Measurements from ENCODE around the gene SYNCRIP. TPM values are rescaled to one million over a fixed set of nuclear protein-coding genes. Genes with fewer than 3 reads are reported as not detected.

SYNCRIP gene
- total and polyA plus RNA-seq, 2 of the 4 experiments (the other 2 are of a cell fraction): 50.1 to 59.3 TPM

DNA sequence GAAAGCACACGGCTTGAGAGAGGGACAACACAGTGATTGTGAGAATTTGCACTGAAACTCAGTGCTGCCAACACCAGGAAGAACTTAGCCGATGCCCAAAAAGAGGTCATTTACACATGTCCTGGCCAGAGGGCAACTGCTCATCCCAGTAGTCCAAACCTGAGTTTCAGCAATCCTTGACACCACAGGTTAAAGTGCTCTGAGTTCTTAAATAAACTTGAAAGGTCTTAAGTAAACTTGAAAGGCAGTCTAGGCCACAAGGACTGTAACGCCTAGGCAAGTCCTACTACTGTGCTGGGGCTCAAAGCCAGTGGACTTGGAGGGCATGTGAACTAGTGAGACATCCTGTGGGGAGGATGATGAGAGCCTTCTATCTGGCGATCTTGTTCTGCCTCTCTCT, 63.1 kb downstream of the SYNCRIP start:
- no peak overlapping the region for H4K8ac ChIP-seq (ENCODE audit: low read depth in 2 of 2, low read length in 2 of 2)
- H2AFZ ChIP-seq (replicated peaks; ENCODE audit: low read length, poor library complexity): no peak overlapping the region
- no peak overlapping the region for H3K4me2 ChIP-seq (ENCODE audit: low read depth, low read length)
- no peak for ATAC-seq (ENCODE audit: low read depth)
- no peak overlapping the region for H4K5ac ChIP-seq (ENCODE audit: low read depth, low read length)
- H3K27me3 ChIP-seq (ENCODE audit: control insufficient read depth, insufficient read depth, low read length): no peaks in the 10 kb centered on the region
- no peak overlapping the region for H2BK5ac ChIP-seq (ENCODE audit: low read depth, low read length, poor library complexity, severe bottlenecking)
- no peak overlapping the region for H3K27ac ChIP-seq (ENCODE audit: insufficient read depth, low read length)
- peaks cover 34 to 62% of the 10 kb centered on the region in 2 experiments for H3K79me1 ChIP-seq (ENCODE audit: low read depth in 1 of 2, low read length in 2 of 2)
- no peak overlapping the region for H3K4ac ChIP-seq (ENCODE audit: low read depth, low read length)
- no peak overlapping the region for H2BK15ac ChIP-seq (ENCODE audit: low read depth, low read length)
- in situ Hi-C loops (cut with MboI; ENCODE audit: low sequenced_read_pairs): no loop called here
- ChIA-PET POLR2A (ENCODE audit: unreplicated experiment) (no interaction called here), CTCF (no interaction called here)
- H3K18ac ChIP-seq (ENCODE audit: low read depth, low read length): no peak overlapping the region
- H4K20me1 ChIP-seq (ENCODE audit: insufficient read depth, low read length): peaks cover 47% of the 10 kb centered on the region
- no peak overlapping the region for H3K56ac ChIP-seq (ENCODE audit: extremely low read depth, insufficient read depth, low read length)
- H4K91ac ChIP-seq (ENCODE audit: insufficient read depth, low read depth, low read length): no peak overlapping the region
- H3K14ac ChIP-seq (replicated peaks; ENCODE audit: low read depth, low read length): no peak overlapping the region
- H3K4me1 ChIP-seq (ENCODE audit: control insufficient read depth, insufficient read depth, low read length): peaks cover 16% of the 10 kb centered on the region
- no peak overlapping the region for H2AK9ac ChIP-seq (replicated peaks; ENCODE audit: low read depth, low read length, poor library complexity)
- WGBS, 2 experiments (ENCODE audit: extremely low coverage in 2 of 2, insufficient read length in 1 of 2): 71% methylated on average over 1 of the region's 4 CpGs; no CpG with 5 or more reads in 1 of the 2 experiments
- H3K9ac ChIP-seq (ENCODE audit: low read depth, low read length): no peak overlapping the region
- intact Hi-C loops (cut with micrococcal nuclease): loop anchor here (5.0 kb wide), 1 partner anchor 37 kb away; no protein-coding TSS in a partner anchor
- dilution Hi-C loops (cut with HindIII; ENCODE audit: low sequenced_read_pairs, unreplicated experiment): no loop called here
- H2BK120ac ChIP-seq (ENCODE audit: low read depth, low read length): no peak overlapping the region
- DNase-seq: no peak
- H3K9me3 ChIP-seq (ENCODE audit: control insufficient read depth, insufficient read depth, low read length): no peaks in the 10 kb centered on the region; the same call in 1 of the 2 replicates
- no peak overlapping the region for H2AK5ac ChIP-seq (ENCODE audit: low read depth, low read length)
- TF ChIP-seq, protein P1, sequence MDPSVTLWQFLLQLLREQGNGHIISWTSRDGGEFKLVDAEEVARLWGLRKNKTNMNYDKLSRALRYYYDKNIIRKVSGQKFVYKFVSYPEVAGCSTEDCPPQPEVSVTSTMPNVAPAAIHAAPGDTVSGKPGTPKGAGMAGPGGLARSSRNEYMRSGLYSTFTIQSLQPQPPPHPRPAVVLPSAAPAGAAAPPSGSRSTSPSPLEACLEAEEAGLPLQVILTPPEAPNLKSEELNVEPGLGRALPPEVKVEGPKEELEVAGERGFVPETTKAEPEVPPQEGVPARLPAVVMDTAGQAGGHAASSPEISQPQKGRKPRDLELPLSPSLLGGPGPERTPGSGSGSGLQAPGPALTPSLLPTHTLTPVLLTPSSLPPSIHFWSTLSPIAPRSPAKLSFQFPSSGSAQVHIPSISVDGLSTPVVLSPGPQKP (IDR thresholded peaks at IDR 0.05; ENCODE audit: borderline replicate concordance, low read depth, low read length): no peak
- TF ChIP-seq MAFK (IDR thresholded peaks at IDR 0.05; ENCODE audit: low read depth, low read length): no peak
- TF ChIP-seq RAD21 (IDR thresholded peaks at IDR 0.05; ENCODE audit: low read length): no peak
- TF ChIP-seq MXI1 (IDR thresholded peaks at IDR 0.05; ENCODE audit: borderline replicate concordance, low read depth, low read length): no peak
- TF ChIP-seq, protein P2, sequence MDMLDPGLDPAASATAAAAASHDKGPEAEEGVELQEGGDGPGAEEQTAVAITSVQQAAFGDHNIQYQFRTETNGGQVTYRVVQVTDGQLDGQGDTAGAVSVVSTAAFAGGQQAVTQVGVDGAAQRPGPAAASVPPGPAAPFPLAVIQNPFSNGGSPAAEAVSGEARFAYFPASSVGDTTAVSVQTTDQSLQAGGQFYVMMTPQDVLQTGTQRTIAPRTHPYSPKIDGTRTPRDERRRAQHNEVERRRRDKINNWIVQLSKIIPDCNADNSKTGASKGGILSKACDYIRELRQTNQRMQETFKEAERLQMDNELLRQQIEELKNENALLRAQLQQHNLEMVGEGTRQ (IDR thresholded peaks at IDR 0.05; ENCODE audit: low read depth, low read length): no peak
- TF ChIP-seq RFX5 (IDR thresholded peaks at IDR 0.05; ENCODE audit: low read depth, low read length): no peak
- TF ChIP-seq POLR2A (IDR thresholded peaks at IDR 0.05; ENCODE audit: low read depth, low read length): no peak
- TF ChIP-seq CEBPB (IDR thresholded peaks at IDR 0.05; ENCODE audit: low read depth, low read length): no peak
- no peak for TF ChIP-seq CHD1 (IDR thresholded peaks at IDR 0.05; ENCODE audit: low read depth, low read length)
- no peak for TF ChIP-seq SMC3 (IDR thresholded peaks at IDR 0.05; ENCODE audit: low read depth, low read length)
- TF ChIP-seq BHLHE40 (IDR thresholded peaks at IDR 0.05; ENCODE audit: low read depth, low read length): no peak
- TF ChIP-seq, protein P3, sequence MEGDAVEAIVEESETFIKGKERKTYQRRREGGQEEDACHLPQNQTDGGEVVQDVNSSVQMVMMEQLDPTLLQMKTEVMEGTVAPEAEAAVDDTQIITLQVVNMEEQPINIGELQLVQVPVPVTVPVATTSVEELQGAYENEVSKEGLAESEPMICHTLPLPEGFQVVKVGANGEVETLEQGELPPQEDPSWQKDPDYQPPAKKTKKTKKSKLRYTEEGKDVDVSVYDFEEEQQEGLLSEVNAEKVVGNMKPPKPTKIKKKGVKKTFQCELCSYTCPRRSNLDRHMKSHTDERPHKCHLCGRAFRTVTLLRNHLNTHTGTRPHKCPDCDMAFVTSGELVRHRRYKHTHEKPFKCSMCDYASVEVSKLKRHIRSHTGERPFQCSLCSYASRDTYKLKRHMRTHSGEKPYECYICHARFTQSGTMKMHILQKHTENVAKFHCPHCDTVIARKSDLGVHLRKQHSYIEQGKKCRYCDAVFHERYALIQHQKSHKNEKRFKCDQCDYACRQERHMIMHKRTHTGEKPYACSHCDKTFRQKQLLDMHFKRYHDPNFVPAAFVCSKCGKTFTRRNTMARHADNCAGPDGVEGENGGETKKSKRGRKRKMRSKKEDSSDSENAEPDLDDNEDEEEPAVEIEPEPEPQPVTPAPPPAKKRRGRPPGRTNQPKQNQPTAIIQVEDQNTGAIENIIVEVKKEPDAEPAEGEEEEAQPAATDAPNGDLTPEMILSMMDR (conservative IDR thresholded peaks at IDR 0.05; ENCODE audit: low read depth, low read length): no peak
- TF ChIP-seq FOS (IDR thresholded peaks at IDR 0.05; ENCODE audit: low read depth, low read length): no peak
- no peak for TF ChIP-seq MAZ (IDR thresholded peaks at IDR 0.05; ENCODE audit: borderline replicate concordance, low read depth, low read length)
- TF ChIP-seq RCOR1 (IDR thresholded peaks at IDR 0.05; ENCODE audit: insufficient replicate concordance, low read length): no peak
- no peaks in the 10 kb centered on the region for H3K36me3 ChIP-seq (ENCODE audit: control insufficient read depth, insufficient read depth, low read length)
- H3K9me1 ChIP-seq (ENCODE audit: insufficient read depth, low read length): peaks cover 13% of the 10 kb centered on the region
- H3K4me3 ChIP-seq (ENCODE audit: insufficient read depth, low read depth, low read length): no peak overlapping the region
- no peak overlapping the region for H2BK20ac ChIP-seq (ENCODE audit: low read depth, low read length)
- no peak overlapping the region for H3K23ac ChIP-seq (ENCODE audit: low read depth, low read length)
- no TSS peak for BruUV-seq (replicated peaks)

All from IMR-90 (cell line).